Stimulated activated CD4-positive, alpha-beta T cell treated with anti-CD3 and anti-CD28 coated beads, Interleukin-15, amount 100 ng/mL, for 24 hours (primary cell): Measurements from ENCODE around the gene CPT1A.
"Not testable (repeated sequence)": the region's sequence is repeated elsewhere in the genome, so short reads cannot be mapped to it uniquely, and the experiment has no call there.

Experiments
- DNase-seq: peaks from one replicate; pipeline ENCODE4 v3.0.0-alpha.2; 2020

The CPT1A gene

GRCh38 chr11:68841718-68842426 lies at the start of gene CPT1A:
CPT1A (minus strand) TSS chr11:68841916; CDS start chr11:68815474, 26,442 bp downstream.
- DNase-seq, result peak; percentile 81

- DNase-seq, result no peak
These were observed 48.9 kb upstream of the CPT1A start for GRCh38 chr11:68890490-68891231.

- DNase-seq, result no peak
These were observed 48.3 kb upstream of the CPT1A start for GRCh38 chr11:68889948-68890446.

- DNase-seq, result not testable (repeated sequence)
These were observed 43.1 kb upstream of the CPT1A start for GRCh38 chr11:68884827-68885226.

- DNase-seq, result no peak
These were observed 40.7 kb upstream of the CPT1A start for GRCh38 chr11:68882391-68882790.

- DNase-seq, result no peak
These were observed 39.6 kb upstream of the CPT1A start for GRCh38 chr11:68881320-68881719.

- DNase-seq, result no peak
These were observed 39.1 kb upstream of the CPT1A start for GRCh38 chr11:68880851-68881250.

GRCh38 chr11:68878022-68878421 lies 36.3 kb upstream of the CPT1A start:
- no peak for DNase-seq

- DNase-seq, result no peak
These were observed 30.7 kb upstream of the CPT1A start for GRCh38 chr11:68872216-68873003.

GRCh38 chr11:68870470-68870869 lies 28.8 kb upstream of the CPT1A start:
- DNase-seq, result no peak

GRCh38 chr11:68868221-68868835 lies 26.6 kb upstream of the CPT1A start:
- no peak for DNase-seq

- DNase-seq, result no peak
These were observed 25.4 kb upstream of the CPT1A start for GRCh38 chr11:68867066-68867465.

- no peak for DNase-seq
These were observed 23.5 kb upstream of the CPT1A start for GRCh38 chr11:68865241-68865640.

- no peak for DNase-seq
These were observed 22.0 kb upstream of the CPT1A start for GRCh38 chr11:68863553-68864265.

- no peak for DNase-seq
These were observed 20.7 kb upstream of the CPT1A start for GRCh38 chr11:68862421-68862820.

- no peak for DNase-seq
These were observed 17.4 kb upstream of the CPT1A start for GRCh38 chr11:68859123-68859522.

- DNase-seq, result no peak
These were observed 15.4 kb upstream of the CPT1A start for GRCh38 chr11:68857037-68857586.

GRCh38 chr11:68856425-68857030 lies 14.8 kb upstream of the CPT1A start:
- DNase-seq, result not testable (repeated sequence)

GRCh38 chr11:68855205-68855981 lies 13.7 kb upstream of the CPT1A start:
- DNase-seq, result peak; percentile 31

GRCh38 chr11:68854273-68854958 lies 12.7 kb upstream of the CPT1A start:
- DNase-seq, result no peak
